Calu3 (cell line): Measurements from ENCODE around the gene C6orf62. TPM values are rescaled to one million over a fixed set of nuclear protein-coding genes. Genes with fewer than 3 reads are reported as not detected.

Experiments
- BruUV-seq: library from RNA; stranded (reverse); fragments of 400-500 nt; replicated peaks from 2 replicates; lab custom pipeline; 2021; lab: Mats Ljungman, UMichigan
- CTCF ChIA-PET: fragments of 300-600 bp; sonication (Branson Sonifier 250); formaldehyde crosslinking; loops from one replicate; lab custom pipeline; 2022; ENCODE audit warnings: antibody characterized with exemption; lab: Charles Lee
- DNase-seq: peaks from one replicate; pipeline ENCODE4 v3.0.0; 2022
- H3K27ac Mint-ChIP-seq: one replicate; pipeline ENCODE4 v1.8.0; 2022; ENCODE audit warnings: mixed read lengths; ENCODE audit not compliant: unreplicated experiment
- H3K27me3 Mint-ChIP-seq: one replicate; pipeline ENCODE4 v1.8.0; 2022; ENCODE audit warnings: mixed read lengths; ENCODE audit not compliant: unreplicated experiment
- H3K36me3 Mint-ChIP-seq: one replicate; pipeline ENCODE4 v1.8.0; 2022; ENCODE audit warnings: mild to moderate bottlenecking, moderate library complexity, mixed read lengths; ENCODE audit not compliant: insufficient read depth, unreplicated experiment
- H3K4me1 Mint-ChIP-seq: one replicate; pipeline ENCODE4 v1.8.0; 2022; ENCODE audit warnings: mild to moderate bottlenecking, low read depth, mixed read lengths; ENCODE audit not compliant: unreplicated experiment
- H3K4me3 Mint-ChIP-seq: one replicate; pipeline ENCODE4 v1.8.0; 2022; ENCODE audit warnings: mild to moderate bottlenecking, low read depth, moderate library complexity, mixed read lengths; ENCODE audit not compliant: unreplicated experiment
- H3K9me3 Mint-ChIP-seq: one replicate; pipeline ENCODE4 v1.8.0; 2022; ENCODE audit warnings: low read depth, mixed read lengths; ENCODE audit not compliant: unreplicated experiment
- intact Hi-C: fragments of 100-400 bp; cut with micrococcal nuclease; formaldehyde crosslinking; loops from one replicate; pipeline ENCODE4 v1.10.0; 2022; ENCODE audit not compliant: unreplicated experiment
- total RNA-seq: library from RNA; stranded (reverse); gene quantifications from 2 replicates; pipeline ENCODE4 v1.2.3, GENCODE V29; 2022
- TF ChIP-seq, protein P1 (sequence below): fragments of 200-600 bp; IDR thresholded peaks from one replicate; pipeline ENCODE4 v1.8.0; 2022; ENCODE audit warnings: antibody characterized with exemption; ENCODE audit not compliant: unreplicated experiment

The C6orf62 gene
- total RNA-seq, 1 experiment from 2014 or later: 334 TPM

DNA sequence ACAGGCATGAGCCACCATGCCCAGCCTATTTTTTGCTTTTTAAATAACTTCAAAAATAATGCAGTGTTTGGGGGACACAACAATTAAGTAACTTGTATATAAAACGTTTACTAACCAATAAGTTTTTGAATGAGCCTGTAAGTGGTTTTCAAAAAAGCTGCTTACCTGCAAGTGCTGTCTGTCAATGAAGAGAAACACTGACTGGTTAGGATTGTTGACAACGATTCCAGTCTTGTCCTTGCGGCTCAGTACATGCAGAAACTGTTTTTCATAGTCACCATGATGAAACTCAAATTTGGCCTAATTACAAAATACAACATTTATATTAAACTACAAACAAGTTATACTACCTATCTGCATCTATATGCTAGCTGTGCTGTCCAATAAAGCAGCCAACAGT is 10.3 kb downstream of the C6orf62 start:
- Mint-ChIP-seq H3K27me3 (no peaks in the 10 kb centered on the region), H3K4me3 (no peak overlapping the region), H3K4me1 (peaks cover 20% of the 10 kb centered on the region), H3K36me3 (peaks cover 92% of the 10 kb centered on the region), H3K27ac (peak overlapping the region; percentile 21), H3K9me3 (no peaks in the 10 kb centered on the region)
- intact Hi-C loops: no loop called here
- BruUV-seq: no TSS peak
- TF ChIP-seq, protein P1, sequence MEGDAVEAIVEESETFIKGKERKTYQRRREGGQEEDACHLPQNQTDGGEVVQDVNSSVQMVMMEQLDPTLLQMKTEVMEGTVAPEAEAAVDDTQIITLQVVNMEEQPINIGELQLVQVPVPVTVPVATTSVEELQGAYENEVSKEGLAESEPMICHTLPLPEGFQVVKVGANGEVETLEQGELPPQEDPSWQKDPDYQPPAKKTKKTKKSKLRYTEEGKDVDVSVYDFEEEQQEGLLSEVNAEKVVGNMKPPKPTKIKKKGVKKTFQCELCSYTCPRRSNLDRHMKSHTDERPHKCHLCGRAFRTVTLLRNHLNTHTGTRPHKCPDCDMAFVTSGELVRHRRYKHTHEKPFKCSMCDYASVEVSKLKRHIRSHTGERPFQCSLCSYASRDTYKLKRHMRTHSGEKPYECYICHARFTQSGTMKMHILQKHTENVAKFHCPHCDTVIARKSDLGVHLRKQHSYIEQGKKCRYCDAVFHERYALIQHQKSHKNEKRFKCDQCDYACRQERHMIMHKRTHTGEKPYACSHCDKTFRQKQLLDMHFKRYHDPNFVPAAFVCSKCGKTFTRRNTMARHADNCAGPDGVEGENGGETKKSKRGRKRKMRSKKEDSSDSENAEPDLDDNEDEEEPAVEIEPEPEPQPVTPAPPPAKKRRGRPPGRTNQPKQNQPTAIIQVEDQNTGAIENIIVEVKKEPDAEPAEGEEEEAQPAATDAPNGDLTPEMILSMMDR: no peak
- CTCF ChIA-PET: interaction anchor here (0.6 to 0.7 kb wide), 2 partner anchors 58 to 62 kb away, joined by 3 read pairs; no protein-coding TSS in a partner anchor
- no peak for DNase-seq

GRCh38 chr6:24704468-24704867 is 14.5 kb downstream of the C6orf62 start:
- no TSS peak for BruUV-seq
- Mint-ChIP-seq H3K4me3 (no peak overlapping the region), H3K36me3 (peaks cover 89% of the 10 kb centered on the region), H3K27ac (peak overlapping the region; percentile 29), H3K27me3 (no peaks in the 10 kb centered on the region), H3K9me3 (no peaks in the 10 kb centered on the region), H3K4me1 (peaks cover 27% of the 10 kb centered on the region)
- TF ChIP-seq, protein P1: no peak
- no peak for DNase-seq
- intact Hi-C loops: no loop called here
- CTCF ChIA-PET: interaction anchor here (0.7 kb wide), 1 partner anchor 35 kb away, joined by 3 read pairs; no protein-coding TSS in a partner anchor

- no peak for DNase-seq
- no TSS peak for BruUV-seq
- H3K9me3 Mint-ChIP-seq: no peaks in the 10 kb centered on the region
- TF ChIP-seq, protein P1: no peak
- intact Hi-C loops: no loop called here
- peaks cover 27% of the 10 kb centered on the region for H3K4me1 Mint-ChIP-seq
- CTCF ChIA-PET: interaction anchor here (0.6 to 0.8 kb wide), 2 partner anchors 64 to 179 kb away, joined by 3 to 5 read pairs; no protein-coding TSS in a partner anchor
- peaks cover 86% of the 10 kb centered on the region for H3K36me3 Mint-ChIP-seq
- H3K4me3 Mint-ChIP-seq: no peak overlapping the region
- no peaks in the 10 kb centered on the region for H3K27me3 Mint-ChIP-seq
- H3K27ac Mint-ChIP-seq: peak overlapping the region; percentile 29
Observed at GRCh38 chr6:24702720-24703282, 16.2 kb downstream of the C6orf62 start.

DNA sequence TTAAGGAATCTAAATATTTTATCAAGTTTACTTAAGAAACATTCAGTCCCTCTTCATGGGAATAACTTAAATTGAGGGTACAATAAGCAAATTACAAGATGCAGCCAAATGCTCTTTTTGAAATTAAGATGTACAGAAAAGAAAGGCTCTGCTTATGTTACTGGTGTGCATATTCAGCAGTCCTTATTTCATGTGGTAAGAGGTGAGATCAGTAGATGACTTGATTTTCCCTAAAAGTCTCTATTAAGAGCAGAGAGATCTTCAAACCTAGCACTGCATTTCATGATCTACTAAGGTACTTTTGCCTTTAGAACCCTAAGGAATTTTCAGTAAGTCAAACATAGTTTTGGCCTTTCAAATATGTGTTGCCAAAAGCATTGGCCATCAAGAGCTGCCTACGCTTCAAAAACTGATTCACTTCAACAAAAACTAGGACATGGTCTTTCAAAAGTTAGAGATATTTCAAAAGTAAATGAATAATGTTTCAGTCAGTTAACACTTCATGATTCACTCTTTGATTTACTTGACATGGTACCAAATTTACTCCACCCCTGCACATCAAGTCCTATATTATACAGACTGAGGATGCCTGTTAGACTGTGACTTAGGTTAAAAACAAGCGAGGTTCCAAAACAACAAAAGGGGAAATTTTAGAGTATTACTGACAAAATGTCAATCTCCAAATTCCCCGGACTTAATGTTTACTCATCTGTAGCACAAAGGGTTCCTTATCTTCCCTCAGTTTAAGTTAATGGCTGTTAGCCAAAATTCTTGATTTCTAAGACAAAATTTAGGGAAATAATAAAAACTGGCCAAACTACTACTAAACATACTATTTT is 19.2 kb downstream of the C6orf62 start:
- Mint-ChIP-seq H3K4me1 (peaks cover 41% of the 10 kb centered on the region), H3K9me3 (no peaks in the 10 kb centered on the region), H3K27ac (no peak overlapping the region), H3K27me3 (no peaks in the 10 kb centered on the region), H3K36me3 (peaks cover 66% of the 10 kb centered on the region), H3K4me3 (no peak overlapping the region)
- TF ChIP-seq, protein P1: no peak
- intact Hi-C loops: loop anchor here (1.0 to 5.0 kb wide), 3 partner anchors 52 to 373 kb away; partner anchors contain the start of gene KIAA0319
- CTCF ChIA-PET: interaction anchor here (0.6 to 0.7 kb wide), 4 partner anchors 13 to 205 kb away, joined by 3 to 6 read pairs (median 4); no protein-coding TSS in a partner anchor
- no peak for DNase-seq
- BruUV-seq: no TSS peak
